HG03354 (cell line): ENCODE results near the gene RAG2.

ENCODE experiments used
- ATAC-seq: cut with Tn5 transposase; IDR thresholded peaks from one replicate; pipeline ENCODE4 v1.9.1; 2021; ENCODE audit warnings: mild to moderate bottlenecking; ENCODE audit not compliant: unreplicated experiment, poor library complexity, severe bottlenecking

RAG2 gene

GRCh38 chr11:36598051-36598450, at the start of gene RAG2:
RAG2 (minus strand) TSS chr11:36598236; CDS start chr11:36594168, 4,068 bp downstream.
- no peak for ATAC-seq

DNA sequence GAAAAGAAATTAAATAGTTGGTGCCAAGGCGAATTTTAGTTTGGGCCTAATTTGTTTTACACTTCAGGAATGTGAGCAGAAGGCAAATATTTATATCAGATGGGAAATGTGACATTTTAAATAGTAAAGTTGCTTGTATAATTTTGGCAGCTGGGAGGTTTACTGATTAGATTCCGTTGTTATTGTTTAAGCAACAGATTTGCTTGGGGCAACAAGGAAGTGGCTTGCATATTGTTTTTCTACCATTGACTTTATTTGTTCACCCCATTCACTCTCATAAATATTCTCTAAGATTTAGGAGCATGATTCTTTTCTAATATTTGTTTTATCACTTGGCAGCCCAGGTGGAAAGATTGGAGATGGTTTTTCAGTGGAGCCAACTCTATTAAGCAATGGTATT, 40.5 kb upstream of the RAG2 start:
- ATAC-seq, result no peak

GRCh38 chr11:36635066-36635862, 37.2 kb upstream of the RAG2 start:
- ATAC-seq, result no peak

DNA sequence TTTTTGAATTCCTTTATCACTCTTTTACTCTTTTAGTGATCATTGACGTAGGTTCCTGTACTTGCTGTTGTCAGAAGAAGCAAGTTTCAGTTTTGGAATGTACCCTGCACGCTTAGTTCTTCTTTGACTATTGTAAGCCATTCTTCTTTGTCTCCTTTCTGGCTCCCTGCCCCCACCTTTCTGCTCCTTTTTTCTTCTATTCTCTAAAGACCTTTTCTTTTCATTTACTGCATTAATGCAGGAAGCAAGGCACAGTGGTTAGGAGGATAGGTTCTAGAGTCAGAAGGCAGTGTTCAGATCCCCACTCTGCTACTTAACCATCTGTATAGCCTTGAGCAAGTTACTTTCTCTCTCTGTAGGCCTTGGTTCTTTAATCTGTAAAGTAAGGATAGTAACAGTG, 33.7 kb upstream of the RAG2 start:
- peak; percentile 88 for ATAC-seq

- no peak for ATAC-seq
These were observed 30.8 kb upstream of the RAG2 start for GRCh38 chr11:36628765-36629244.

GRCh38 chr11:36628141-36628540, 30.1 kb upstream of the RAG2 start:
- no peak for ATAC-seq

DNA sequence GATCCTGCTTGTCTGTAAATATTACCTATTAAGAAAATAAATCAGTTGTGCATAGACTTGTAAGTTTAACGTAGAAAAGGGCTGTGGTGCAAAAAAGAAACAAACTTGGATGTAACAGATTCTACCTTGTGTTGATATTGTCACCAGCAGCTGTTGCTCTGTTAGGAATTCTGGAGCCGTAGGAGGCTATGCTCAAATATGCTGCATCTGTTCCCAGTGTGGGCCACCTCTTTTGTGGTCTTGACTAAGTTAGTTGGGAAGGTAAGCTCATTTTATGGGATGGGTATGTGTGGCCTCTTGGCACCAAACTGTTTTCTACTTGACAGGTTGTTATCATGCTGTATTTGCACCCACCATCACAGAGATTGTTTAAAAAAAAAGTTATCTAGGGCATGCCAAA, 29.4 kb upstream of the RAG2 start:
- no peak for ATAC-seq

DNA sequence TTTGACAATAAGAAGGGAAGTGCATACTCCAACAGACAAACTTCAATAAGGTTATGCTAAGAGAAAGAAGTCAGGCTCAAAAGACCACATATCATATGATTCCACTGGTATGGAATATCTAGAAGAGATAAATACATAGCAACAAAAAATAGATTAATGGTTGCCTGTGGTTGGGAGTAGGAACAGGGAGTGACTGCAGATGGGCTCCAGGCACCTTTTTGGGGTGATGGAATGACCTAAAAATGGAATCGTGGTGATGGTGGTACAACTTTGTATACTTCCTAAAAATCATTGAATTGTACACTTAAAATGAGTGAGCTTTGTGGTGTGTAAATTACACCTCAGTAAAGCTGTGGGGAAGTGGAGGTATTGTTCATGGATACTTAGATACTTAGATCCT, 29.0 kb upstream of the RAG2 start:
- ATAC-seq, result no peak

DNA sequence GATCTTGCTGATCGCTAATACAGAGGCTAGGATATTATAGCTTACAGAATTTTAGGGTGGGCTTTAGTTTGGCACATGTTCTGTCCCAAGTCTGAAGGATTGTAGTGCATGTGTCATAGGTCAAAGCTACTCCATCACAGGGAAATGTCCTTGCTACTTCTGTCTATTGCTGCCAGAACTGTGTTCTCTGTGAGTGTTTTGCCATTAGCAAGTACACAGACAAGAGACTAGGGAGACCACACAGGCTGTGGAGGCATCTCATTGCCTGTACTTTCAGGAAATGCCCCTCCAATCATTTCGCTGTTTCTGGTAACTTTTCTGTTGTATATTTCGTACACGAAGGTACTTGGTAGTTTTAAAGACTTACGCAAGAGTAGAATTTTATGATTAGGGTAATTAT, 25.5 kb upstream of the RAG2 start:
- ATAC-seq, result no peak

DNA sequence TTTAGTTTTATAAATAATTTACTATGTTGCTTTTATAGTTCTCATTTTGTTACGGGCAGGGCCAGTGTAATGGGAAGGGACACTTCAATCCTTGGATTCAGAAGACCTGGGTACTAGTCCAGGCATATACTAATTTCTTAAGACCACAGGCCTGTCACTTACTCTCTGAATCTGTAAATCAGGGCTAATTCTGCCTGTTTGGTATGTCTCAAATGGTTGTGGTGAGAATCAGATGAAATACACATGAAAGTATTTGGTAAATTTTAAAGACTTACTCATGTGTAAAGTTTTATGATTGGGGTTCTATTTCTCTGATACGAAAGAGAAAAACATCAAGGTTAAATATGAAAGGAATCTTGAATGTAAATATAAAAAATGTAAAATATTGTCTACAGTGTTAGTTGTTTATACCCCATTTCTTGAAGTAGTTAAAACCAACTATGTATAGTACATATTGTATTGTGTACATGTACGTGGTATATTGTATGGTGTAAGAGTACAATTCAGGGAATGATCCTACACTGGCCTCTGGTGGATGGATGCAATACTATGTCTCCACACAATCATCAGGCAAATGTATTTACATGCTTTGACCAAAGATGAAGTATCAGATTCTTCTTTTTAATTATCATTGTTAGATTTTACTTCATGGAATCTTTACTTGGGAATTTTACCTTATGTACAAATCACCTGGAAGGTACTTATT, 24.5 kb upstream of the RAG2 start:
- ATAC-seq, result peak; percentile 73

- no peak for ATAC-seq
These were observed 22.2 kb upstream of the RAG2 start for GRCh38 chr11:36620246-36620645.

- no peak for ATAC-seq
These were observed 21.5 kb upstream of the RAG2 start for GRCh38 chr11:36619502-36619901.

DNA sequence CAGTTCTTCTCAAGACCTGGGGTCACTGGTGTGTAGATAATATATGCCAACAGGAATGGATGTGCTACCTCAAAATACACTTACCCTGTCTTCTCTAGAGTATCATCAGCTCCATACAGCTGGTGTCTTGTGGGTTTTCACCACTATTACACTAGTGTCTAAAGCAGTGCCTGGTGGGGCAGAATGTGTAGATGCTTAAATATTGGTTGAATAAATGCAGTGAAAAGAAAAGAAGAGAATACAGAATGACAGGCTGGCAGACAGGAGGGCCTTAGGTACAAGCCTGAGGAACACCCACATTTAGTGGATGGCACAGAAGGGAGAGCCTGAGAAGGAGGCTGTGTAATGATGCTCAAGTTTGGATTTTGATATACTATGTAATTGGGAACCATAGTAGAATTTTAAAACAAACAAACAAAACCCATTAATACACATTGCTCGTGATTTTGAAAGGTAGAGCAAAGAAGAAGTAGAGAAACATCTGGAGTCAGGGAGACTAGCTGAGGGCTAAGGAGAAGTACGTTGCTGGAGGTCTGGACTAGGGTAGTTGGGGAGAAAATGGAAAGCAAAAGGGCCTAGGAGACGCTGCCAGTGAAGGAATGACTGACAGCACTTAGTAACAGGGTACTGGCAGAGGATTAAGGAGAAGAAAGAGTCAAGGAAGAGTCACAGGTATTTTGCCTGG, 20.5 kb upstream of the RAG2 start:
- ATAC-seq, result no peak

- ATAC-seq, result no peak
These were observed 19.7 kb upstream of the RAG2 start for GRCh38 chr11:36617543-36618362.

- ATAC-seq, result no peak
These were observed 17.8 kb upstream of the RAG2 start for GRCh38 chr11:36615826-36616225.

GRCh38 chr11:36609383-36609782, 11.3 kb upstream of the RAG2 start:
- no peak for ATAC-seq

DNA sequence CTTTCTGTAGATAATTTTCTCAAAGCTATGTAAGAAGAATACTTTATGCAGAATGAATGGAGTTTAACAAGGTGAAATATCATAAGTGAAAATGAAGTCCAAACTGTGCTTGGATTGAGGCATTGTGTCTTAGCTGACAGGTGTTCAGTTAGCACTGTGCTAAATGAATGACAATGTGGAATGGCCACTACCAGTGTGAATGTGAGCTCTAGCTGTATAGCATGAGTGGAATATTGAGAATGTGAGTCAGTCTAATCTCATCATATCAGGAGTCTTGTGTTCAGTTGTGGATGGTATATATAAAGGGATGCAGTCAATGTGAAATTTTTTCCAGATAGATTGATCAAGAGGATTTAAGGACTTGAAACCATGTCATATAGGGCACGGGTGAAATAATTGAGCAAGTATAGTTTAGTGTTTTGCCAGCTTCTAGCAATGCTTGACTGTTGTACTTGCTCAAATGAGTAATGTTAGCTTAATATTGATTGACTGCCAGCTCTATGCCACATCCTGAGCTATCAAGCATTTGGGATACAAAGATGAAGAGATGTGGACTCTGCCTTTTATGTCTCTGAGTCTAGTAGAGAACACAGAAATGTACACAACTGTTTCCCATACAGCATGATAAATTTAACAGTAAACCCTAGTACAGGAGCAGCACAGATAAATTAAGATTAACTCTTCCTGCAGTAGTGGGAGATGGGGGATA, 10.6 kb upstream of the RAG2 start:
- ATAC-seq, result no peak

- ATAC-seq, result peak; percentile 63
These were observed 7.5 kb upstream of the RAG2 start for GRCh38 chr11:36605221-36606216.
